Mucosa of gallbladder (tissue), 1 donor: ENCODE data around the gene ZFP36. TPM values are rescaled to one million over a fixed set of nuclear protein-coding genes. Genes with fewer than 3 reads are reported as not detected.
A peak's percentile ranks its signal among the peaks of the same experiment; 100 is the strongest.
"Not testable (repeated sequence)": the region's sequence is repeated elsewhere in the genome, so short reads cannot be mapped to it uniquely, and the experiment has no call there.

Experiments
- DNase-seq: peaks from one replicate; pipeline ENCODE4 v3.0.0-alpha.2; 2020; ENCODE audit warnings: low spot score
- total RNA-seq: library from RNA; stranded (reverse); gene quantifications from one replicate; pipeline ENCODE4 v1.2.1, GENCODE V29; 2021
- donor health status: DM: no; HTN: no; CAD: no.

ZFP36 gene, protein sequence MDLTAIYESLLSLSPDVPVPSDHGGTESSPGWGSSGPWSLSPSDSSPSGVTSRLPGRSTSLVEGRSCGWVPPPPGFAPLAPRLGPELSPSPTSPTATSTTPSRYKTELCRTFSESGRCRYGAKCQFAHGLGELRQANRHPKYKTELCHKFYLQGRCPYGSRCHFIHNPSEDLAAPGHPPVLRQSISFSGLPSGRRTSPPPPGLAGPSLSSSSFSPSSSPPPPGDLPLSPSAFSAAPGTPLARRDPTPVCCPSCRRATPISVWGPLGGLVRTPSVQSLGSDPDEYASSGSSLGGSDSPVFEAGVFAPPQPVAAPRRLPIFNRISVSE
- 180 TPM for total RNA-seq

DNA sequence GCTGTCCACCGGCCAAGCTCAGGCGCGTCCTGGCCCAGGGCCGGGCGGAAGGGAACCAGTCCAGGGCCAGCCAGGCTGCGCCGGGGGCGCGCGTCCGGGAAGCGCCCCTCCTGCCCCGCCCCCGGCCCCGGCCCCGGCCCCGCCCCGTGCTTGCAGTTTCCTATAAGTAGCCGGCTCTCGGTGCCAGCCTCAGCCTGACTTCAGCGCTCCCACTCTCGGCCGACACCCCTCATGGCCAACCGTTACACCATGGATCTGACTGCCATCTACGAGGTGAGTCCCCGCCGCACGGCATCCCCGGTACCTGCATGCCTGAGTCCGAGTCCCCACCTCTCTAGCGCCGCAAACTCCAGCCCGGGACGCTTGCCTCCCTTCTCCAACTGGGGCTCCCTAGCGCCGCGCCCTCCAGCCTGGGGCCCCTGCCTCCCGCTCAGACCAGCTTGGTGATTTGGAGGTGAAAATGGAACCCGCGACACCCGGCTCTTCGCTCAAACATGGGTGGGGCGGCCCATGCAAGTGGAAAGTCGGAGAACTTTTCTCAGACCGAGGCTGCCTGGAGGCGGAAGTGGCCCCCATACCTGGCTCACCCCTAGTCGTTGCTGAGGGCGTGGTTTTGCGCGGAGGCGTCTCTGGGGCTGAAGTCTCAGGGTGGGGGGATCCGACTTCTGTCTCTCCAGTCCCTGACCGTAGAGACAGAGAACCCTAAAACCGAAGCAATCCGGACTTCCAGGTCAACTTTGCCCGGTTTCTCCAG is at the start of gene ZFP36:
TSS of gene ZFP36 (plus strand) at position 192 of the 754 bp plus-strand sequence. CDS start at position 250, 58 bp downstream.
- DNase-seq: peak; percentile 92

DNA sequence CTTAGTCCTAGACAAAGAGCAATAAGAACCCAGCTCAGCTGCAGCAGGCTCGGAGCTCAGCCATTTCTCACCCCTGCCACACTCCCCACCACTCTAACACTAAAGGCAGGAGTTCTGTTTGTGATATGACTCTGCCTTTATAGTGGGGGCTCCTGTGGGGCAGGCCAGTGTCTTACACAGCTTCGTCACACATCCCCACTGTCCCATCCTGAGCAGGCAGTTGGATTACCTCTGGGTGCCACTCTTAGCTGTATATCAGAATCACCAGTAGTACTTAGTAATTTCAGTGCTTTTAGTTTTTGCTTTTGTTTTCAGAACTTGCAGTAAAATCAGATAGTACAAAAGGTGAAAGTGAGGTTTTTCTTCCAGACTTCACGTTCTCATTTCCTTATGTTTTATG is 47.6 kb upstream of the ZFP36 start:
- DNase-seq: no peak

DNA sequence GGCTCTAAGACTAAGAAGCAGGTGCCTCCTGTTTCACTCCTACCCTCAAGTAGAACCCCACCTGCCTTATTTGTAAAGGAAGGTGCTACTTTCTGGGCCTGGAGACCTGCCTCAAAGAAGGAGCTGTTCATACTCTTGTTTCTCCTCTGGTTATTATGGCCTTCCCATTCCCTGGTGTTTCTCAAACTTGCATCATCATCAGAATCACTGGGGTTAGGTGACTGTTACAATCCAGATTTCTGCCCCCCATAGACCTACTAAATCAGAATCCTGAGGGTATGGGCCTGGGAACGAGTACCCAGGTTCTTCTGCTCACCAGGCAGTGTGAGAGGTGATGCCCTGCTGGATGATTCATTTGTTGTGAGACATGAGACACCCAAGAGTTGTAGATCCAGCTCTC is 46.0 kb upstream of the ZFP36 start:
- DNase-seq: no peak

DNA sequence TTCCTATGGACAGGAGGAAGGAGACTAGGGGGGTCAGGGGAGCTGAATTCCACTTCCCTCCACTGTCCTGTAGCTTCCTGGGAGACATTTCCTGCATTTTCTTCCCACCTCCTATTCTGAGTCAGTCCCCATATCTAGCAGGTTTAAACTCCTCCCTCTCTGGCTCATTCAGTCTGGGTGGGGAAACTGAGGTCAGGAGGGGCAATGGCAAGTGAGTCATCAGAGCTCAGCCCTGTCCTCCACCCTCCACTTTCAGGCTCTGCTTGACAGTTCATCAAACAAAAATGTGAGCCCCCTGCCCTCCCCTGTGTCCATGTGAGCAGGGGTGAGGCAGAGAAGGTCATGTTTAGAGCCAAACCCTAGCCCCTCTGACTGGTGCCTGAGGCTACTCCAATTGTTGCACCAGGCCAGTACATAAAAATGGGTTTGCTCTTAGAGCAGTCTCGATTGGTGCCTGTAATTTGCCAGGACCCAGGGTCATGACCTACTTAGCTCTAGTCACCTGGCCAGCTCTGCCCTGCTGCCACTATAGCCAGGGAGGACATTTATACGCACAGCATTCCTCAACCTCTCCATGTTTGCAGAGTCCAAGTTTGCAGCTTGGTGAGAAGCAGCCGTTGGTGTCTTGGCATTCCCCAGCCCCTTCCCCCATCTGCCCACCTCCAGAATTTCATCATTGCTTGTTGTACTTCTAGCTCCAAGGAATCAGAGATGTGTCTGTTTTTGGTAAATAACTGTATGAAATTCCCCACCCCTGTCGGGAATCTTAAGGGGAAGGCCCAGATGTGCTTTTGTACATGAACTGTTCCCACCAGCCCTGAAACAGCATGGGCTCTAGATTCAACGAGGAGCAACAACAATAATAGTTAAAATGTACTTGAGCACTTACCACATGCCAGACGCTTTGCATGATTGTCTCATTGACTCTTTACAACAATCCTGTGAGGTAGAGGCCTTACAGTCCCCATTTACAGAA is 43.7 kb upstream of the ZFP36 start:
- DNase-seq: no peak

- no peak for DNase-seq
Observed at GRCh38 chr19:39363901-39364457, 42.7 kb upstream of the ZFP36 start.

DNA sequence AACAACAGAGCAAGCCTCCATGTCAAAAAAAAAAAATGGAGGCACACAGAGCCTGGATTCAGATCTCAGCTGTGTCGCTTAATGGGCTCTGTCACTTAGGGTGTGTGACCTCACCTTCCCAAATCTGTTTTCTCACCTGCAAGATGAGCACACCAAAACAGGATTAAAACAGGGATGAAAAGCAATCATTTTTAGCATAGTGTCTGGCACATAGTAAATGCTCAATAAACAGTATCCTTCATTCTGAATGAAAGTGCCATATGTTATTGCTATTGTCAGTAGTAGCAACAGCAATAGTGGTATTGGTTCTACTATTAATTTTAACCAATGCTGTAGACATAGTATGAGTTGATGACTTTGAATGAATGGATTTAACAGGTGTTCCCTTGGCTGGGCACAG is 41.1 kb upstream of the ZFP36 start:
- no peak for DNase-seq

DNA sequence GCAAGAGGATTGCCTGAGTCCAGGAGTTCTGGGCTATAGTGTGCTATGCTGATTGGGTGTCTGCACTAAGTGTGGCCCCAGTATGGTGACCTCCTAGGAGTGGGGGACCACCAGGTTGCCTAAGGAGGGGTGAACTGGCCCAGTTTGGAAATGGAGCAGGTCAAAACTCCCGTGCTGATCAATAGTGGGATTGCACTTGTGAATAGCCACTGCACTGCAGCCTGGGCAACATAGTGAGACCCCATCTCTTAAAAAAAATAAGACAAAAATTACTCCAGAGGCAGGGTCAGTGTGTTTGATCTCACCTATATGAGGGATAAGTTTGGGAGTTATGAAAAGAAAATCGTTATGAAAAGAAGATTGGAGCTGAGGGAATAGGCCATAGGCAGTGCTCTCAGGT is 37.4 kb upstream of the ZFP36 start:
- DNase-seq: no peak

DNA sequence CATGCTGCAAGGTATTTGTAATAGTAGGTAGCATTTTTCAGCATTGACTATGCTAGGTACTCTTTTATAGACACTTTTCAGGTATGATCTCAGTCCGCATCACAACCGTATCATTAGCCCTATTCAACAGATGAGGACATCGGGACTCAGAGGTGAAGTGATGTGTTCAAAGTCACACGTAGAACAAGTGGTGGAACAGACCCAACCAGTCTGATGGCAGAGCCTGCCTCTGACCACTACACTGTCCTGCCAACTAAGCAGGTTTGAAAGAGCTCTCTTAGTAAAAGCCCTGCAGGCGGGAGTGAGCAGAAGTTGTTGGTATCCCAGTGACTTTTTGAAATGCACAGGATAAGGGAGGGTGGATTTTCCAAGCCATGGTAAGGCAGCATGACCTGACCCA is 35.9 kb upstream of the ZFP36 start:
- DNase-seq: no peak

DNA sequence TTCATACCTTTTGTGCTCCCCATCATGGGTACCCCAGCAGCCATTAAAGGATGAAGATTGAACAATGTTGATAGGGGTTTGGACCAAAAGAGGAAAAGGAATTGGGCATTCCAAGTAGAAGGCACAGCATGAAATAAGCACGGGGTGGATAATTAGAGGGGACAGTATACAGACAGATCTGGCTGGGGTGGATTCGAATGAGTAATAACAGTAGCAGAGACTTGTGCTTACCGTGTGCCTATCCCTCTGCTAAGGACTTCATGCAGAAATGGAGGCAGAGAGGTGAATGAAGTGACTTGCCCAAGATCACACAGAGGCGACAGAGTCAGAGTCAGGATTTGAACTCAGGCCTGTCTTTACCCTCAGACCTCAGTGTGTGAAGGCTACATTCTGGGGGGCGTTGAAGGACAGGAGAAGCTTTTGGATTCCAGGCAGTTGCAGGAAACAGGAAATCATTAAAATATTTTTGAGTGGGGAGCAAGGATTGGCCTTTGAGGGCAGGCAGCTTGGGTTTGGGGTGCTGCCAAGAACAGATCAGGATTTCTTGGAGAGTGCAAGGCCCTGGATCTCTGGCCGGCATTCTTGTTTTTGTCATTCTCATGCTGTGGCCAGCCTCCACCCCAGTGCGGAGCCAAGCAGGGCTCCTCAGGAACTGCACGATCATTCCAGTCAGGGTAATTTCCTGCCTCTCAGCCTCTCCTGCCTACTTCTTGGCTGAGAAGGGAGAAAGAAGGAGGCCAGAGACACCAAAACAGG is 34.4 kb upstream of the ZFP36 start:
- DNase-seq: peak; percentile 78

DNA sequence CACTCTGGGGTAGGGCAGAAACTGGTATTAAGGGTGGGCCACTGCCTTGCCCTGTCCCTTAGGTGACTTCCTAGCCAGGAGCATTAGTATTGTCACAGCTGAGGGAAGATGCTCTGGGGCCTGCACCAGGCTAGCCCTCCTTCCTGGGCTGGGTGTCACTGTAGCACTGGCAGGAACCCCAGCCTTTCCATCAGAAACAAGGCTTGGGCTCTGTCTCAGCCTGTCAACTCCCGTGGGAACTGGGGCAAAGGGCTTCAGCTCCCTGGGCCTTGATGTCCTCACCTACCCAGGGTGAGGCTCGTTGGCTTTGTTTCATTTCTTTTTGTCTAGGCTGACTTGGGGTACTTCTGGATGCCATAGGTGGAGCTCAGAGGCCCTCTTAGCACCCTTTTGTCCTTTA is 33.7 kb upstream of the ZFP36 start:
- DNase-seq: no peak

- DNase-seq: no peak
Observed at GRCh38 chr19:39375929-39376328, 30.7 kb upstream of the ZFP36 start.

- no peak for DNase-seq
Observed at GRCh38 chr19:39377373-39378362, 29.0 kb upstream of the ZFP36 start.

DNA sequence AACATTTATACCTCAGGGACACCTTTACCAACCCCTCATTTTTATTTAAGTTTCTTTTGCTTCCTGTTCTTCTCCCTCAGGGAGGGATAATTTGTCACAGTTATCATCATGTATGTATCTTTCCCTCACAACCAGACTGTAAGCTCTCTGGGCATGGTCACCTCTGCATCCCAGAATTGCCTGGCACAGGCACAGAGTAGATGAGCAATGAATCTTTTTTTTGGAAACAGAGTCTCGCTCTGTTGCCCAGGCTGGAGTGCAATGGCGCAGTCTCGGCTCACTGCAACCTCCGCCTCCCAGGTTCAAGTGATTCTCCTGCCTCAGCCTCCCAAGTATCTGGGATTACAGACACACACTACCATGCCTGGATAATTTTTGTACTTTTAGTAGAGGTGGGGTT is 27.3 kb upstream of the ZFP36 start:
- DNase-seq: not testable (repeated sequence)

- DNase-seq: no peak
Observed at GRCh38 chr19:39379865-39380396, 26.7 kb upstream of the ZFP36 start.

- DNase-seq: no peak
Observed at GRCh38 chr19:39380521-39381502, 25.8 kb upstream of the ZFP36 start.

DNA sequence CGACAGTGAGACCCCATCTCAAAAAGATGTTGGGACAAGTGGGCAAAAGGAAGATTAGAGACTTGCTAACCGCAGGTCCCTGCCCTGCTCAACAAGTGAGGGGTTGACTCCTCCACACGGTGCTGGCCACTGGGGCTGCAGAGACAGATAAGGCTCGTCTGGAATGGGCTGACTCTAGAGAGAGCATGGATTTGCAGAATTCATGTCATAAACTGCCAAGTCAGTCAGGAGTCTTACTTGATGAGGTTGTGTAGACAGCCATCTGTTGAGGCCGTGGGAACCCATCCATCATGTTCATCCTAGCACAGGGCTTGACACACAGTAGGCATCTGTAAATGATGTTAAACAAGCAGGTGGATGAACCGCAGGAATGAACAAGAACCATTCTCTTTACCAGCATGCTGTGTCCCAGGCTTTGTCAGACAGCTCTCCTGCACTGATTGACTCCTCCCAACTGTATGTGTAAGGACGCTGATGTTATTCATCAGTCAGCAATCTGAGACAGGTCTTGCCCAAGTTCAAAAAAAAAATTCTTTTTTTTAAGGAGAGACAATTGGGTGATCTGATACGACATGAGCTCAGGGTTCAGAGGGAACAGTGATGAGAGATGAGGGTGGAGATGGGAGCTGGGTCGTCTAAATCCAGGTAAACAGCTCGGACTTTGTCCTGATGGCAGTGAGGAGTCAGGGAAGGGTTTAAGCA is 24.6 kb upstream of the ZFP36 start:
- DNase-seq: no peak

GRCh38 chr19:39382991-39383828 is 23.4 kb upstream of the ZFP36 start:
- DNase-seq: no peak
